SH-SY5Y (cell line): ENCODE results near the gene AUP1.

ENCODE experiments used
- GATA2 ChIP-seq: IDR thresholded peaks from 2 replicates; pipeline ENCODE4 v1.6.1; 2011; ENCODE audit warnings: mild to moderate bottlenecking, low read depth, low read length
- GATA3 ChIP-seq: IDR thresholded peaks from 2 replicates; pipeline ENCODE4 v1.6.1; 2011; ENCODE audit warnings: low read depth, mild to moderate bottlenecking, low read length, moderate library complexity

DNA sequence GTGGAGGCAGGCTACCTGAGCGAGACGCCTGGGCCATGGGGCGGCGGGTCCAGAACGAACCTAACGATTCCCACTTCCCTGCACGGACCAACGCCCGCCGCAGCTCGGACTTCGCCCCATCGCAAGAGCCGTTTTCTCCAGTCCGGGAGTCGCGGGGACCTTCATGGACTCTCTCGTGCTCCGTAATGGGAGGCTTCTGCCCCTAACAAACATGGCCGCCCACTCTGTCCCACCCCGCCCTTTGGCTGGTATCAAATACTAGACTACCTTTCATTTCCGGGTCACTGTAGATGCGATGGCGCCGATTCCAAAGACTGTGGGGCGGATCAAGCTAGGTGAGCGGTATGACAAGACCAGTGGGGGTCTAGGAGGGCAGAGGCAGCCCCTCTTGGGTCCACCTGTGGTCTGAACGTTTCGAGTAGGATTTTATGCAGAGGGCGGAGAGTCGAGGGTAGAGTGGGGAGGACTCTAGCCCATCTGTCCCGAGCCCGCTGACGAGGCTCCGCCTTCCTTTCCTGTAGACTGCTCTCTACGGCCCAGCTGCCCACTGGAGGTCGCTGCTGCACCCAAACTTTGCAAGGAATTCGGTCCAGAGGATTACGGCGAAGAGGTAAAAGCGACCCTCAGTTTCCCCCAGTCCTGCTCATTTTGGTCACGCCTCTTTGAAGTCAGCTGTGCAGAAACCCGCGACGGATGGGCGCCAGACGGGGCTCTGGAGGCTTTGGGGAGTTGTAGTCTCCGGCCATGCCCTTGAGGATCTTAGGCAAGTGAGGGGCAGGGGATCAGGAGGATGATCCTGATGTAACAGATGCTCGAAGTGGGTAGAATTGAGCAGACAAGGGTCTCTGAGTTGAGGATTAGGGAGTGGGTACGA is 46.5 kb downstream of the AUP1 start, which contains the start of the genes CCDC142 and TTC31:
- TF ChIP-seq GATA2 (0 out of 2 replicates have a peak, but pooled peaks have one; percentile 30), GATA3 (no peak)
